Stimulated activated CD8-positive, alpha-beta memory T cell treated with anti-CD3 and anti-CD28 coated beads, Interleukin-7, amount 100 ng/mL, for 48 hours (primary cell): ENCODE data around the gene DHRS7B.
"Not testable (repeated sequence)": the region's sequence is repeated elsewhere in the genome, so short reads cannot be mapped to it uniquely, and the experiment has no call there.

Source experiments
- DNase-seq, 2 donors: peaks; one replicate each; pipeline ENCODE4 v3.0.0-alpha.2; 2020; ENCODE audit warnings: low read depth in 1 of 2; ENCODE audit errors: extremely low read depth in 1 of 2

DHRS7B gene, protein sequence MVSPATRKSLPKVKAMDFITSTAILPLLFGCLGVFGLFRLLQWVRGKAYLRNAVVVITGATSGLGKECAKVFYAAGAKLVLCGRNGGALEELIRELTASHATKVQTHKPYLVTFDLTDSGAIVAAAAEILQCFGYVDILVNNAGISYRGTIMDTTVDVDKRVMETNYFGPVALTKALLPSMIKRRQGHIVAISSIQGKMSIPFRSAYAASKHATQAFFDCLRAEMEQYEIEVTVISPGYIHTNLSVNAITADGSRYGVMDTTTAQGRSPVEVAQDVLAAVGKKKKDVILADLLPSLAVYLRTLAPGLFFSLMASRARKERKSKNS

GRCh38 chr17:21126645-21127508, at the start of gene DHRS7B:
TSS of gene DHRS7B (plus strand) at chr17:21126964. CDS start at chr17:21126972, 8 bp downstream.
- peak; percentile 95 to 99 for DNase-seq

DNA sequence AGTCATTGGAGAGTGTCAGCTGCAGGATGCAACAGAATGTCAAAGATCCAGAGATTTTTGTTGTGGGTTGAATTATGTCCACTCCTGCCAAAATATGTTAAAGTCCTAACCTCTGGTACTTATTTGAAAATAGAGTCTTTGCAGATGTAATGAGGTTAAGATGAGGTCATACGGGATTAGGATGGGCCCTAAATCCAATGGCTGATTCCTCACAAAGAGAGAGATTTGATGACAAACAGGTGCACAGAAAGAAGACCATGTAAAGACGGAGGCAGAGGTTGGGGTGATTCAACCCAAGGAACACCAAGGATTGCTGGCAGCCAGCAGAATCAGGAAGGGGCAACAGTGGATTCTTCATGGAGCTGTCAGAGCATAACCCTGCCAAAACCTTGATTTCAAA, 49.5 kb upstream of the DHRS7B start:
- DNase-seq, result no peak

DNA sequence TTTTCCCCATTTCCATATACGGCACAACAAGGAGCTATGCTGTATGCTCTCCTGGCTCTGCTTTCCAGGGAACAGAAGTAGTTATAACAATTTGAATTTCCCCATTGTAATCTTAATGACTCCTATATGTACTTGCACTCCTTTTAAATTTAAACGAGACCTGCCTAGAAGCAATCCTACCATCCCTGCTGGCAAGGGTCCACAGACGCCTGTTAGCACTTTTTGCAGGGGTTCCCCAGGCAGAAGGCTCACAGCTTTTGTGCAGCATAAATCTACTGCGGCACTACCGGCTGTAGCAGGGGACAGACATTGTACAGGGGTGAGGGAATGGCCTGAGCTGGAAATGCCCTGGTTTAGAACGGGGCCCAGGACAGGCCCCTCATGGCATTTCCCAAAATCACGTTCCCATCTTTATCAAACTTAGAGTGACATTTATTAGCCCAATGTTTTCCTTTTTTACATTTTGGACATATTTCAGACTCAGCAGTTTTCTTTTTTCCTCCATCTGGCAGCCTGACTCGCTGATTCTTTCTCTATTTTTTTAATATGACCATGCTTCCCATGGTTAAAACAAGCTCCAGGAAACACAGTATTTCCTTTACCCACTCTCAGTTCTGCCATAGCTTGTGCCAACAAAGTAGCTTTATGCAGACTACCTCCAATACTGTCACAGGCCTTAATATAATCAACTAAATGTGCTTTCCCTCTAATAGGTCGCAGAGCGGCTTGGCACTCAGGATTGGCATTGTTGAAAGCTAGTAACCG, 48.6 kb upstream of the DHRS7B start:
- no peak for DNase-seq

- DNase-seq, result no peak
Measured at GRCh38 chr17:21079196-21079595, 47.6 kb upstream of the DHRS7B start.

- no peak for DNase-seq
Measured at GRCh38 chr17:21082001-21082436, 44.7 kb upstream of the DHRS7B start.

- not testable (repeated sequence) for DNase-seq
Measured at GRCh38 chr17:21085280-21085679, 41.5 kb upstream of the DHRS7B start.

DNA sequence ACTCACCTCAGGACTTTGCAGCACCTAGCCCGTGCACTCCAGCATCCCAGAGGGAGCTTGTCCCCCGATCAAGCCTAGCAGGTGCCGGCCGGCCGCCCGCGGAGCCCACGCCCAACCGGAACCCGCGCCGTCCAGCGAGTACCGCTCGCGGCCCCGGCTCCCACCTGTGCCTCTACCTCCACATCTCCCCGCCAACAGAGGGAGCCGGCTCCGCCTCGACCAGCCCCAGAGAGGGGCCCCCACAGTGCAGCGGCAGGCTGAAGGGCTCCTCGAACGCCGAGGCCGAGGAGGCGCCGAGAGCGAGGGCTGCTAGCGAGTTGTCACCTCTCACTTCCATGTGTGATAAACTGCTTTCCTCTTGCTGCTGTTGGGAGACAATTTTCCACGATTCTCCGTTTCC, 41.1 kb upstream of the DHRS7B start:
- no peak for DNase-seq

- DNase-seq, result no peak
Measured at GRCh38 chr17:21089145-21089544, 37.6 kb upstream of the DHRS7B start.

DNA sequence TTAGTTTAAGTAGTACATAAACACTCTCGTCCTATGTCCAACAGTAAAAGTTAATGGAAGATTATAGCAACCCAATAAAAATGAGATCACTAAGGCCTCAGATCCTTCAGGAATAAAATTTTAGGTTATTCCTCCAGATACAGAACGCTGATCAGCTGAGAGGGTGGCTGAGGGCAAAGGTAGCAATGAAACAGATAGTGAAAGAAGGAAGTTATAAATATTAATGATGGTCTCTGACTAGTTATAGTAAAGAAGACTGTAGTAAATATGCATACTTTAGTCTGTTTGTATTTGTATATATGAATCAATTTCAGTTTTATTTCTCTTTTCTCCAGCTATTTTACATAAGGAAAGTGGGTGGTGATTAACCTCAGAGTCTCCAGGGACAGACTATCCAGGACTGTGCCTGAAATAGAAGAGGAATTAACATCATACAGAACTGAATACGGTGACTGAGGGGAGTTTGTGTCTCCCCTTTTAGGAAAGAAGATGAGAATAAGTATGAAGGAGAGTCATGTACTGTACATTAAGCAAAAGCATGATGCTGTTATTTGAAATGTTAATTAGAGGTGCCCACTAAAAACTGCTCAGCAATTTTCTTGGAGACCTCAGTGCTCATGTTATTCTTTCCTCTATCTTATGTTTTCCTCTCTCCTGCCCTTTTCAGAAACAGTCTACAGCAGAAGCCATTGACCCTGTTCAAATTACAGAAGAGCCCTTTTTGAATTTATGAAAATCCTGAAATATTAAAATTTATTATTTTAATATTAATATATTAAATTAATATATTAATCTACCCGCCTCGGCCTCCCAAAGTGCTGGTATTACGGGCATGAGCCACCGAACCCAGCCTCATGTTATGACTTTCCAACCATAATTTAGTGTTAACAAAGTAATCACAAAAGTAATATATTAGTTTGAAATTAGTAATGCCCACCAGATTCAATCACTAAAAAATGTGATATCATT, 36.5 kb upstream of the DHRS7B start:
- DNase-seq, result no peak

GRCh38 chr17:21090902-21091618, 35.7 kb upstream of the DHRS7B start:
- DNase-seq, result no peak

DNA sequence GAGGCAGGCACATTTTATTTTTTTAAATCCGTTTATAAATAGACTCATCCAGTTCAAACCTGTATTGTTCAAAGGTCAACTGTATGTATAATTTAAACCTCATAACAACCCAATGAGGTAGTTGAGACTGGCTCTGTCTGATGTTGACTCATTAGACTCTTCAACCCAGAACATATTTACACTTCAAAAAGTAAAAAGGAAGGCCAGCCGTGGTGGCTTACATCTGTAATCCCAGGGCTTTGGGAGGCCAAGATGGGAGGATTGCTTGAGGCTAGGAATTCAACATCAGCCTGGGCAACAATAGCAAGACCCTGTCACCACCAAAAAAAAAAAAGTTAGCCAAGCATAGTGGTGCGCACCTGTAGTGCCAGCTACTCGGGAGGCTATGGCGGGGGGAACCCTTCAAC, 32.5 kb upstream of the DHRS7B start:
- DNase-seq, result no peak

- no peak for DNase-seq
Measured at GRCh38 chr17:21095735-21096134, 31.0 kb upstream of the DHRS7B start.

DNA sequence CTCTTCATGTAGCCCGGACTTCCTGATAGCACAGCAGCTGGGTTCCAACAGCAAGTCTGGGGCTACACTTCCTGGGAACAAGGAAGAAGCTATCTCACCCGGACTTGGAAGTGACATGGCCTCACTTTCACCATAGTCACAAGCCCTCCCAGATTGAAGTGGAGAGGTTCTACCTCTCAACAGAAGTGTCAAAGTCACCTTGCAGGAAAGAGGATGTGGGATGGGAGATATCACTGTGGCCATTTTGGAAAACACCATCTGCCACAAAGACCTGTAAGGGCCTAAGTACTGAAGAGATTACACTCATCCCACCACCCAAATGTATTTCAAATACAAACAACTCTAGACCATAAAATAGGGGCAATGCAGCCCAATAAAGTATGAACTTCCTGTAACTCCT, 29.9 kb upstream of the DHRS7B start:
- no peak for DNase-seq

DNA sequence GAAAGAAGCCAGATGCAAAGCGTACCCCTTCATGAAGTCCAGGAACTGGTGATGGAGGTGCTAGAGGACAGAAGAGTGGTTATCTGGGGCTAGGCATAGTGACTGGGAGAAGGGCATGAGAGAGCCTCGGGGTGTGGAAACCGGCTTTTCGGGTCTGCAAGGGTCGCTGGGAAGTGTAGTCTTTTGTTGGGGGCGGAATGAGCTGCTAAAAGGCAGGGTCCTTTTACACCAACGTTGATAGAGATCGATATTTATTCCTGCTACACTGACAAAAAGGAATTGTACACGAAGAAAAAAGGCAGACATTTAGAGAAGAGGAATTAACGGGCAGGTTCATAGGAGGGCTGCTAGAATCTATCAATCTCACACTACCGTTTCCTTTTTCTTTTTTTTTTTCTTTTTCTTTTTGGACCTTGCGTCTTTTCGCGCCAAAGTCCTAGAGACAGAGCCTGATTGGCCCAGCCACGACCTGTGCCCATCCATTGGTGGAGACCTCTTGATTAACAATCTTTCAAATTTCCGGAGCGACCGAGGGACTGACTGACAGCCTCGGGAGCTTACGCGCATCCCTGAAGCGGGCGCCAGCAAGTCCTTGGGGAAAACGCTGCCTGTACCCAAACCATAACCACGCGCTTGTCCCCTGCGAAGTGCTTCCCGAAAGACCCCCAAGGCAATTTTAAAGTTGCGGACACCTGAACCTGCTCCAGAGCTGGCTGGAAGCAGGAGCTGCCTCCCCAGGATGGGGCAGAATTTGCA, 27.7 kb upstream of the DHRS7B start:
- DNase-seq, result peak; percentile 41 to 78

- DNase-seq, result no peak
Measured at GRCh38 chr17:21100636-21101035, 26.1 kb upstream of the DHRS7B start.

GRCh38 chr17:21104608-21105007, 22.2 kb upstream of the DHRS7B start:
- no peak for DNase-seq

DNA sequence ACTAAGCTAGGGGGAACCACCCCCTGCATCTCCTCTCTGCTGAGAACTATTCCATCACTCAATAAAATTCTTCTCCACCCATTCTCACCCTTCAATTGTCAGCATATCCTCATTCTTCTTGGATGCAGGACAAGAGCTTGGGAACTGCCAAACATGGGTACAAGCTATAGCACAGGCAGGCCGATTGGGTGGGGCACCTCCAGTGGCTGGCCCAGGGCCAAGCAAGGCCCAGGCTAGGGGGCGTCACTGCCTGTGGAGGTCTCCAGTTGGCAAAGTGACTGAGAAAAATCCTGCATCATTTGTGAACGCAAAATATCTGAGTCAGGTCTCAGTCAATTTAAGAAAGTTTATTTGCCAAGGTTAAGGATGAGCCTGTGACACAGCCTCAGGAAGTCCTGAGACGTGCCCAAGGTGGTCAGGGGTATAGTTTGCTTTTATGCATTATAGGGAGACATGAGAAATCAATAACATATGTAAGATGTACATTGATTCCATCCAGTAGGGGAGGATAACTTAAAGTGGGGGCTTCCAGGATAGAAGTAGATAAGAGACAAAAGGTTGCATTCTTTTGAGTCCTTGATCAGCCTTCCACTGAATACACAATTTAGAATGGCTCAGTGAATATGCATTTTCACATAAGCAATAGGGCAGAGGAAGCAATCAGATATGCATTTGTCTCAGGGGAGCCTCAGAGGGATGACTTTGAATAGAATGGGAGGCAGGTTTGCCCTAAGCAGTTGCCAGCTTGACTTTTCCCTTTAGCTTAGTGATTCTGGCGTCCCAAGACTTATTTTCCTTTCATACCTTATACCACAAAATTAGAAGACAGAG, 21.5 kb upstream of the DHRS7B start:
- DNase-seq, result no peak

DNA sequence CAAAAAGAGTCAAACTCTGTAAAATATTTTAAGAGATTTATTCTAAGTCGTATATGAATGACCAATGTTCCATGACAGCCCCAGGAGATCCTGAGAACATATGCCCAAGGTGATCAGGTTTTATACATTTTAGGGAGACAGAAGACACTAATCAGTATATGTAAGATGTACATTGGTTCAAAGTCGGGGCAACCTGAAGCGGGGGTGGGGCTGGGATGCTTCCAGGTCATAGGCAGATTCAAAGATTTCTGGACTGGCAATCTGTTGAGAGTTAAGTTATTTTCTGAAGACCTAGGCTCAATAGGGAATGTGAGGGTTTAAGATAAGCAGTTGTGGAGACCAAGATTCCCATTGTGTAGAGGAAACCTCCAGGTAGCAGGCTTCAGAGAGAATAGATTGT, 20.4 kb upstream of the DHRS7B start:
- DNase-seq, result no peak
